NT2/D1 (cell line): ENCODE results near the gene PDLIM7.

ENCODE experiments used
- DNase-seq: peaks from one replicate; pipeline ENCODE4 v3.0.0-alpha.2; 2011; ENCODE audit warnings: low read depth, low spot score
- H3K27me3 ChIP-seq: 2 replicates; pipeline ENCODE4 v1.6.0; 2011; ENCODE audit warnings: mild to moderate bottlenecking; ENCODE audit not compliant: insufficient read length, insufficient read depth
- H3K36me3 ChIP-seq: 2 replicates; pipeline ENCODE4 v1.6.1; 2011; ENCODE audit warnings: mild to moderate bottlenecking, low read length, mixed read lengths; ENCODE audit not compliant: insufficient read depth, insufficient read length
- H3K4me1 ChIP-seq: 2 replicates; pipeline ENCODE4 v1.5.1; 2011; ENCODE audit not compliant: insufficient read depth, insufficient read length
- H3K4me3 ChIP-seq: 2 replicates; pipeline ENCODE4 v1.5.1; 2011; ENCODE audit warnings: low read depth; ENCODE audit not compliant: insufficient read length
- H3K9ac ChIP-seq: 2 replicates; pipeline ENCODE4 v1.6.0; 2011; ENCODE audit warnings: low read depth; ENCODE audit not compliant: insufficient read length
- H3K9me3 ChIP-seq: 2 replicates; pipeline ENCODE4 v1.5.1; 2011; ENCODE audit warnings: mild to moderate bottlenecking, low read length; ENCODE audit not compliant: insufficient read depth
- SUZ12 ChIP-seq: IDR thresholded peaks from 2 replicates; pipeline ENCODE4 v1.6.1; 2011; ENCODE audit not compliant: insufficient read length, insufficient read depth; ENCODE audit errors: extremely low read depth
- YY1 ChIP-seq: IDR thresholded peaks from 2 replicates; pipeline ENCODE4 v1.6.1; 2011; ENCODE audit not compliant: insufficient read length, insufficient read depth
- ZNF274 ChIP-seq: IDR thresholded peaks from 2 replicates; pipeline ENCODE4 v1.6.1; 2011; ENCODE audit warnings: mild to moderate bottlenecking, low read depth, low read length

Gene PDLIM7

GRCh38 chr5:177445052-177445916 is 52.1 kb downstream of the PDLIM7 start:
- Histone ChIP-seq H3K9ac (no peak overlapping the region), H3K27me3 (peaks cover 5% of the 10 kb centered on the region), H3K4me3 (no peak overlapping the region), H3K4me1 (peaks cover 26% of the 10 kb centered on the region), H3K36me3 (peaks cover 40% of the 10 kb centered on the region), H3K9me3 (no peaks in the 10 kb centered on the region)
- DNase-seq: no peak
- TF ChIP-seq ZNF274 (no peak), YY1 (no peak), SUZ12 (no peak)

GRCh38 chr5:177444106-177445051 is 53.0 kb downstream of the PDLIM7 start:
- Histone ChIP-seq H3K4me1 (peaks cover 28% of the 10 kb centered on the region), H3K27me3 (peaks cover 5% of the 10 kb centered on the region), H3K36me3 (peaks cover 45% of the 10 kb centered on the region), H3K4me3 (no peak overlapping the region), H3K9ac (no peak overlapping the region), H3K9me3 (no peaks in the 10 kb centered on the region)
- no peak for DNase-seq
- TF ChIP-seq YY1 (no peak), SUZ12 (no peak), ZNF274 (no peak)

- DNase-seq: no peak
- no peaks in the 10 kb centered on the region for H3K9me3 ChIP-seq
- peaks cover 5% of the 10 kb centered on the region for H3K27me3 ChIP-seq
- TF ChIP-seq ZNF274 (no peak), SUZ12 (no peak), YY1 (no peak)
- no peak overlapping the region for H3K4me3 ChIP-seq
- H3K9ac ChIP-seq: no peak overlapping the region
- peaks cover 51% of the 10 kb centered on the region for H3K36me3 ChIP-seq
- H3K4me1 ChIP-seq: peaks cover 26% of the 10 kb centered on the region
Measured at GRCh38 chr5:177443144-177443983, 54.0 kb downstream of the PDLIM7 start.

GRCh38 chr5:177442066-177442826 is 55.2 kb downstream of the PDLIM7 start:
- Histone ChIP-seq H3K9me3 (no peaks in the 10 kb centered on the region), H3K27me3 (peaks cover 5% of the 10 kb centered on the region), H3K9ac (peak overlapping the region; percentile 34), H3K4me1 (peaks cover 23% of the 10 kb centered on the region), H3K4me3 (no peak overlapping the region), H3K36me3 (peaks cover 61% of the 10 kb centered on the region)
- TF ChIP-seq YY1 (no peak), SUZ12 (no peak), ZNF274 (no peak)
- DNase-seq: no peak

GRCh38 chr5:177440990-177441780 is 56.2 kb downstream of the PDLIM7 start:
- peak overlapping the region; percentile 43 for H3K9ac ChIP-seq
- H3K4me1 ChIP-seq: peaks cover 21% of the 10 kb centered on the region
- H3K27me3 ChIP-seq: peaks cover 2% of the 10 kb centered on the region
- H3K9me3 ChIP-seq: no peaks in the 10 kb centered on the region
- peaks cover 68% of the 10 kb centered on the region for H3K36me3 ChIP-seq
- no peak for DNase-seq
- H3K4me3 ChIP-seq: no peak overlapping the region
- no peak for TF ChIP-seq ZNF274
- TF ChIP-seq SUZ12: no peak
- no peak for TF ChIP-seq YY1
